ENCODE results near the gene KCTD4. TPM values are rescaled to one million over a fixed set of nuclear protein-coding genes. Genes with fewer than 3 reads are reported as not detected.

Gene KCTD4
- total RNA-seq, 1 donor from 2014 or later = 0.64 TPM

- no peak for TF ChIP-seq EZH2 (IDR thresholded peaks at IDR 0.05; ENCODE audit: insufficient read depth, low read length)
- no peak for TF ChIP-seq CTCF (IDR thresholded peaks at IDR 0.05; ENCODE audit: insufficient read depth, low read depth, low read length)
- Histone ChIP-seq H3K27ac (ENCODE audit: low read depth, low read length) (peak overlapping the region; percentile 58), H3K9ac (ENCODE audit: low read length) (no peak overlapping the region), H3K79me2 (ENCODE audit: insufficient read depth, low read length) (peaks cover 55% of the 10 kb centered on the region), H3K27me3 (ENCODE audit: insufficient read depth, low read length) (no peaks in the 10 kb centered on the region), H3K36me3 (ENCODE audit: insufficient read depth, low read length) (no peaks in the 10 kb centered on the region), H3K4me3 (ENCODE audit: insufficient read depth, low read depth, low read length) (no peak overlapping the region), H3K9me3 (ENCODE audit: insufficient read depth, low read depth, low read length) (no peaks in the 10 kb centered on the region), H4K20me1 (ENCODE audit: insufficient read depth, low read length) (no peaks in the 10 kb centered on the region), H3K4me1 (ENCODE audit: insufficient read depth, low read length) (peaks cover 20% of the 10 kb centered on the region), H3K4me2 (ENCODE audit: low read length) (no peak overlapping the region), H2AFZ (ENCODE audit: low read depth, low read length) (no peak overlapping the region)
- Mint-ChIP-seq H3K27ac (ENCODE audit: unreplicated experiment) (peak overlapping the region; percentile 29), H3K4me3 (ENCODE audit: unreplicated experiment) (no peak overlapping the region), H3K4me1 (ENCODE audit: low read depth, unreplicated experiment) (peaks cover 47% of the 10 kb centered on the region), H3K36me3 (ENCODE audit: low read depth, unreplicated experiment) (peaks cover 8% of the 10 kb centered on the region), H3K27me3 (ENCODE audit: low read depth, unreplicated experiment) (no peaks in the 10 kb centered on the region), H3K9me3 (ENCODE audit: unreplicated experiment) (no peaks in the 10 kb centered on the region)
- FAIRE-seq = no peak
- DNase-seq (ENCODE audit: low read depth) = no peak
Observed at GRCh38 chr13:45220403-45220802, 19.6 kb upstream of the KCTD4 start.

GRCh38 chr13:45219938-45220375 lies 19.1 kb upstream of the KCTD4 start:
- H3K4me1 Mint-ChIP-seq (ENCODE audit: low read depth, unreplicated experiment) = peaks cover 47% of the 10 kb centered on the region
- Histone ChIP-seq H3K4me3 (ENCODE audit: insufficient read depth, low read depth, low read length) (no peak overlapping the region), H3K4me2 (ENCODE audit: low read length) (peak overlapping the region; percentile 47), H3K27ac (ENCODE audit: low read depth, low read length) (peak overlapping the region; percentile 50), H3K36me3 (ENCODE audit: insufficient read depth, low read length) (no peaks in the 10 kb centered on the region), H3K4me1 (ENCODE audit: insufficient read depth, low read length) (peaks cover 20% of the 10 kb centered on the region), H3K9me3 (ENCODE audit: insufficient read depth, low read depth, low read length) (no peaks in the 10 kb centered on the region), H3K9ac (ENCODE audit: low read length) (no peak overlapping the region), H3K27me3 (ENCODE audit: insufficient read depth, low read length) (no peaks in the 10 kb centered on the region), H2AFZ (ENCODE audit: low read depth, low read length) (no peak overlapping the region), H3K79me2 (ENCODE audit: insufficient read depth, low read length) (peaks cover 56% of the 10 kb centered on the region), H4K20me1 (ENCODE audit: insufficient read depth, low read length) (no peaks in the 10 kb centered on the region)
- peaks cover 8% of the 10 kb centered on the region for H3K36me3 Mint-ChIP-seq (ENCODE audit: low read depth, unreplicated experiment)
- DNase-seq (ENCODE audit: low read depth) (peak; percentile 94), FAIRE-seq (peak; percentile 98)
- no peaks in the 10 kb centered on the region for H3K9me3 Mint-ChIP-seq (ENCODE audit: unreplicated experiment)
- peak overlapping the region; percentile 49 for H3K27ac Mint-ChIP-seq (ENCODE audit: unreplicated experiment)
- H3K27me3 Mint-ChIP-seq (ENCODE audit: low read depth, unreplicated experiment) = no peaks in the 10 kb centered on the region
- TF ChIP-seq CTCF (IDR thresholded peaks at IDR 0.05; ENCODE audit: insufficient read depth, low read depth, low read length) (no peak), EZH2 (IDR thresholded peaks at IDR 0.05; ENCODE audit: insufficient read depth, low read length) (no peak)
- no peak overlapping the region for H3K4me3 Mint-ChIP-seq (ENCODE audit: unreplicated experiment)

- H2AFZ ChIP-seq (ENCODE audit: low read depth, low read length) = no peak overlapping the region
- peaks cover 20% of the 10 kb centered on the region for H3K4me1 ChIP-seq (ENCODE audit: insufficient read depth, low read length)
- Mint-ChIP-seq H3K4me3 (ENCODE audit: unreplicated experiment) (no peak overlapping the region), H3K36me3 (ENCODE audit: low read depth, unreplicated experiment) (peaks cover 8% of the 10 kb centered on the region), H3K27me3 (ENCODE audit: low read depth, unreplicated experiment) (no peaks in the 10 kb centered on the region), H3K9me3 (ENCODE audit: unreplicated experiment) (no peaks in the 10 kb centered on the region), H3K27ac (ENCODE audit: unreplicated experiment) (peak overlapping the region; percentile 49), H3K4me1 (ENCODE audit: low read depth, unreplicated experiment) (peaks cover 47% of the 10 kb centered on the region)
- no peaks in the 10 kb centered on the region for H4K20me1 ChIP-seq (ENCODE audit: insufficient read depth, low read length)
- DNase-seq (ENCODE audit: low read depth) (no peak), FAIRE-seq (no peak)
- no peak for TF ChIP-seq EZH2 (IDR thresholded peaks at IDR 0.05; ENCODE audit: insufficient read depth, low read length)
- H3K4me3 ChIP-seq (ENCODE audit: insufficient read depth, low read depth, low read length) = no peak overlapping the region
- no peak overlapping the region for H3K9ac ChIP-seq (ENCODE audit: low read length)
- peak overlapping the region; percentile 57 for H3K4me2 ChIP-seq (ENCODE audit: low read length)
- no peaks in the 10 kb centered on the region for H3K36me3 ChIP-seq (ENCODE audit: insufficient read depth, low read length)
- peaks cover 51% of the 10 kb centered on the region for H3K79me2 ChIP-seq (ENCODE audit: insufficient read depth, low read length)
- no peaks in the 10 kb centered on the region for H3K27me3 ChIP-seq (ENCODE audit: insufficient read depth, low read length)
- peak overlapping the region; percentile 50 for H3K27ac ChIP-seq (ENCODE audit: low read depth, low read length)
- no peaks in the 10 kb centered on the region for H3K9me3 ChIP-seq (ENCODE audit: insufficient read depth, low read depth, low read length)
Observed at GRCh38 chr13:45219123-45219891, 18.5 kb upstream of the KCTD4 start.
